T-helper 2 cell treated with Interferon-gamma antibody and Interleukin-4, amounts not matched to agents 100 ng/mL and 5 ng/mL, for 36 hours (primary cell): ENCODE measurements around the gene RPTOR. TPM values are rescaled to one million over a fixed set of nuclear protein-coding genes. Genes with fewer than 3 reads are reported as not detected.

Experiments used
- intact Hi-C: fragments of 100-400 bp; cut with micrococcal nuclease; formaldehyde crosslinking; loops from one replicate; pipeline ENCODE4 v1.15.1; 2023
- total RNA-seq: library from RNA; stranded (reverse); gene quantifications from 2 replicates; pipeline ENCODE4 v1.2.3, GENCODE V29; 2022

Gene RPTOR
- total RNA-seq, 1 donor from 2014 or later: 78.5 TPM

DNA sequence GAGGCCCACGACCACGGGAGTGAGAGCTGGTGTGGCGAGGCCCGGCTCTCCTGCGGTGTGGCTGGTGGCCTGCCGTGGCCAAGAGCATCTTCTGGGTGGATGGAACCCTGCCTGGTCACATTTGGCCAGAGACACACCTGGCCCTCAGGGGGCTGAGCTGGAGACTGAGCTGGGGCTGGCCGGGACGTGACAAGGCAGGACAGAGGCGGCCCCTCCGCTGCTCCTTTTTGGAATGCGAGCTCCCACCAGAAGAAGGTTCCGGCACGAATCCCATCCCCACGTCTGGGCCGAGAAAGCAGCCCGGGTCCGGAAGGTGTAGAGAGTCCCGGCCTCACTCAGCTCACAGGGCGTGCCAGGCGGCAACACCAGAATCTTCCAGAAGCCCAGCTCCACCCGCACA, 421.0 kb downstream of the RPTOR start:
- intact Hi-C loops: no loop called here

GRCh38 chr17:80967404-80967872, 422.8 kb downstream of the RPTOR start:
- intact Hi-C loops: no loop called here

- intact Hi-C loops: no loop called here
Observed at GRCh38 chr17:80968602-80969029, 424.0 kb downstream of the RPTOR start.

DNA sequence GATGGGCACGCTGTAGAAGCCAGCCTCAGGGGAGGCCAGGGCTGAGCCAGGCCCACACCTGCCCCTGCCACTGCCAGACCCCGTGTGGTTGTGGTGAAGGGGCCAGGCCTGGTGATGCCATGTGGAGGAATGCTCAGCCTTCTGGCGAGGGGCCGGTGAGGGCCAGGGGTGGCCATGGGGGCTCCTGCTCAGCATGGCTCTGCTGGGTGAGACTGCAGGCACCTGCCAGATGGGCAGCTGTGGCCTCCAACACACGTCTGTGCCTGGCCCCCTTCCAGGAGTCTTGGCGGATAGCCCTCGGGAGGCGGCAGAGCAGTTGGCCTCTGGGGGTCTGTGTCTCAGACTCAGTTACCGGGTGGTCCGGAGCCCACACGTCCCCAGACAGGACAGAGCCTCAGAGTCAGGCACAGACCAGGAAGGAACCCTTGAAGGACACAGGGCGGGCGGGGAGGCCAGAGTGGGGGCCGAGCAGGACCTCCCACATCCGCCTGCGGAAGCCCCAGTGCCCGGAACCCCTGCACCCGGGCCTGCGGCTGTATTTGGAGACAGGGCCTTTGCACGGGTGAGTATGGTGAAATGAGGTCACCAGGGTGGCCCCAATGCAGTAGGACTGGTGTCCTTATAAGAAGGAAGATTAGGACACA, 424.5 kb downstream of the RPTOR start:
- intact Hi-C loops: no loop called here

GRCh38 chr17:80969674-80970043, 425.0 kb downstream of the RPTOR start:
- intact Hi-C loops: no loop called here

DNA sequence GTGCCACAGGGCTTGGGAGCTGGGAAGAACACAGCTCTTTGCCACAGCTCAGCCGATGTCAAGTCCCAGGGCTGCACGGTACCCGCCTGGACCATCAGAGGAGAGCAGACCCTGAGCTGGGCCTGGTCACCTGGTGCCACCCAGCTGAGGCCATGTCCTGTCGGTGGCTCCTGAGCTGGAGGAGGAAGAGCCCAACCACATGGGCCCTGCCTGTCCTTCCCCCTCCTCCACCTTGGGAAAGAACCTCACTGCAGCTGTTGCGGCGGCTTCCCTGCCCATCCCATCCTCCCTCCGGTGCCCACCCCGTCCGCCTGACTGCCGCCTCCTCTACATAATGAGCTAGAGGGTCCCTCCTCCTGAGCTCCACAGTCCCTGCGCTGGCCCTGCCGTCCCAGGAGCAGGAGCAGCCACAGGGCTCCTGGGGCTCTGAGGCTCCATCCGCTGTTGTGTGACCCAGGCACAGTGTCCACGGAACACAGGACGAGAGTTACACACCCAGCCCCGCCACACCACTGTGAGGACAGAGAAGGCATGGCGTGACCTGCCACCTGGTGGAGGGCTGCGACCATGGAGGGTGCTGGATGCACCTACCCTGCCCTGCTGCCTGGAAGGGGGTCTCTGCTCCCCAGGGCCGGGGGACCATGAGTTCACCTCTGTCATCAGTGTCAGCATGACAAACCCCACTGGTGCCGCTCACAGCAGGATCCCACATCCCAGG, 425.6 kb downstream of the RPTOR start:
- intact Hi-C loops: no loop called here

GRCh38 chr17:80970762-80971703, 426.4 kb downstream of the RPTOR start:
- intact Hi-C loops: no loop called here

DNA sequence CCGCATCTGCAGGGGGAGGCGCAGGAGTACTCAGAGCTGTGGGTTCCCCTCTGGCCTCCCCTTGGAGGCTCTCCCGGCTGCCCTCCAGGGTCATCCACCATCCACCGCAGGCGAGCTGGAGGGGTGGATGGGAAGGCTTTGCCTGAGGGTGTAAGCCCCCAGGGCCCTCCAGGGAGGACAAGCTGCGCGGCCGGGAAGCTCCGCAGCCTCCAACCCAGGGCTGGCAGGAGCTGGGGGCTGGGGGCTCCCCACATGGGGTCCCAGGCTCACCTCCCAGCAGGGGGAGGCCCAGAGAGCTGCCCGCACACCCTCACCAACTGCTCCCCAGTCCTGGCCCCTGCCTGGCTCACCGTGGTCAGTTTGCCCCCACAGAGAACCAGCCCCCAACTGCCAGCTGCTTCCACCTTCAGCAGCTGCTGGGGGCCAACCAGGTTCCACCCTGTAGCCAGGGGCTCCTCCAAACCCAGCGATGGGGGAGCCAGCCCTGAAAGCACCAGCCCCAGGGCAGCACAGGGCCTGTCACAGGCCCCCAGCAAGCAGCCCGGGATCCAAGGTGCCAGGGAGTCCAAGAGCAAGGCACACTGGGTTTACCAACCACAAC, 427.2 kb downstream of the RPTOR start:
- intact Hi-C loops: no loop called here

GRCh38 chr17:80976701-80977100, 432.1 kb downstream of the RPTOR start:
- intact Hi-C loops: no loop called here

- intact Hi-C loops: no loop called here
Observed at GRCh38 chr17:80977172-80977571, 432.5 kb downstream of the RPTOR start.

- intact Hi-C loops: no loop called here
Observed at GRCh38 chr17:80978499-80979497, 434.2 kb downstream of the RPTOR start.

- intact Hi-C loops: loop anchor here (5.0 kb wide), 1 partner anchor 402 kb away; no protein-coding TSS in a partner anchor
Observed at GRCh38 chr17:80979547-80980378, 435.1 kb downstream of the RPTOR start.

DNA sequence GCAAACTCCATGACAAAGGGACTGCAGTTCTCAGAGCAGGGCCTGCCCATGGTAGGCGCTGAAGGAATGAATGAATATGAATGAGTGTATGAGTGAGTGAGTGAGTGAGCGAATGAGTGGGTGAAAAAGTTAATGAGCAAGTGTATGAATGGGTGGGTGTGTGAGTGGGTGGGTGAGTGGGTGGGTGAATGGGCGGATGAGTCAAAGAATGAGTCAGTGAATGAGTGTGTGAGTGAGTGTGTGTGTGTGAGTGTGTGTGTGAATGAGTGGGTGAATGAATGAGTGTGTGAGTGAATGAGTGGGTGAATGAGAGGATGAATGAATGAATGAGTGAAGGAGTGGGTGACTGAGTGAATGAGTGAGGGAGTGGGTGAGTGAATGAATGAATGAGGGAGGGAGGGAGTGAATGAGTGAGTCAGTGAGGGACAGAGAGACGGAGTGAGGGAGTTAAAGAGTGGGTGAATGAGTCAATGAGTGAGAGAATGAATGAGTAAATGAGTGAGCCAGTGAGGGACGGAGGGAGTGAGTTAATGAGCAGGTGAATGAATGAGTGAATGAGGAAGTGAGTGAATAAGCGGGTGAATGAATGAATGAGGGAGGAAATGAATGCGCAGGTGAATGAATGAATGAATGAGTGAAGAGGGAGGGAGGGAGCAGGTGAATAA, 435.9 kb downstream of the RPTOR start:
- intact Hi-C loops: loop anchor here (1.0 to 5.0 kb wide), 2 partner anchors 403 to 553 kb away; no protein-coding TSS in a partner anchor

DNA sequence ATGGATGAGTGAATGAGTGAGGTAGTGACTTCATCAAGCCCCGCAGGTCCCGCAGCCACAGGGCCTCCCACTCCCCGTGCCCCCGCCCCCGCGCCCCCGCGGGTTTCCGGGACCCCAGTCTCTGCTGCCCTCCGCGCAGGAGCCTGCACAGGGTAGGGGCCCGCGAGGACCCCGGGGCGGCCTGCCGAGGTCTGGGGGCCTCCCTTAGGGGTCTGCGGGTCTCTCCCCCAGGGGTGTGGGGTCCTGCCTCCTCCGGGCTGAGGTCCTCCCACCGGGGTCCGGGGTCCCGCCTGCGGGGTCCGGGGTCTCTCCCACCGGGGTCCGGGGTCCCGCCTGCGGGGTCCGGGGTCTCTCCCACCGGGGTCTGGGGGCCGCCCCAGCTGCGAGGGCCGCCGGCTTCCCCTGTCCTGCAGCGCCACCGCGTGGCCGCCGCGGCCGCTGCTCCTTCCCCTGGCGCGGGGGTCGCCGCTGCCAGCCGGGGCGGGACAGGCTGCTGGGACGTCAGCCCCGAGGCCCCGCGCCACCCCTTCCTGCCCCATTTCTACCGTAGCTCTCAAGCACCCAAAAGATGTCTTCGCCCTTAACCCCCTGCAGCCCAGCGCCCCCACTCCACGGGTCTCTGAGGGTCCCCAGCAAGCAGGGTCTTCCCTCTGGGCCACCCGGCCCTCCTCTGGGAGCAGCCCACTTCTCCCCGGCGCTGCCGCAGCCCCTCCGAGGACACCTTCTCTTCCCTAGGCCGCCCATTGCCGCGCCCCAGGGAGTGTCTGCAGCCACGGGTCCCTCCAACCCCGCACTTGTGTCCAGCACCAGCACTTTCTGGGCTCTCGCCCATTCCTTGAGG, 436.6 kb downstream of the RPTOR start:
- intact Hi-C loops: loop anchor here (1.0 to 5.0 kb wide), 2 partner anchors 404 to 554 kb away; no protein-coding TSS in a partner anchor

DNA sequence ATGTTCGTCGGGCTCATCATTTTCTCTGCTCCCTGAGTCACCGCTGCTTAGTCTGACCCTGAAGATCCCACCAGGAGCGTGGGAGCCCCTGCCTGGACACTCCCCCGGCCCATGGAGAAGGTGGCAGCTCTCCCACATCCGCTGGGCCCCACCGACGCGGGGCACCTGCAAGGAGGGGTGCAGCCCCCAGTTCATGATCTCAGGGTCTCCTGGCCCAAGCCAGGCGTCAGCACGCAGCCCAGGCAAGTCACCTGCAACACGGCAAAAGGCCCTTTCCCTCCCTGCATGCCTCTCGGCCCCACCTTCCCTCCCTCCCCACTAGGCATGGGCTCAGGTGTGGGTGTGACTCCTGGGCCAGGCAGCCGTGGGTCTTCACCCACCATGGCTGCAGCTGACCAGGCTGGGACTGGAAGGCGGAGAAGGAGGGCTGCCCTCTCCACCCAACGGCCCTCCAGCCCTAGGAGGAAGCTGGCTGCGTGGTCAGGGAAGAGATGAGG, 437.3 kb downstream of the RPTOR start:
- intact Hi-C loops: loop anchor here (1.0 to 5.0 kb wide), 2 partner anchors 405 to 555 kb away; no protein-coding TSS in a partner anchor

DNA sequence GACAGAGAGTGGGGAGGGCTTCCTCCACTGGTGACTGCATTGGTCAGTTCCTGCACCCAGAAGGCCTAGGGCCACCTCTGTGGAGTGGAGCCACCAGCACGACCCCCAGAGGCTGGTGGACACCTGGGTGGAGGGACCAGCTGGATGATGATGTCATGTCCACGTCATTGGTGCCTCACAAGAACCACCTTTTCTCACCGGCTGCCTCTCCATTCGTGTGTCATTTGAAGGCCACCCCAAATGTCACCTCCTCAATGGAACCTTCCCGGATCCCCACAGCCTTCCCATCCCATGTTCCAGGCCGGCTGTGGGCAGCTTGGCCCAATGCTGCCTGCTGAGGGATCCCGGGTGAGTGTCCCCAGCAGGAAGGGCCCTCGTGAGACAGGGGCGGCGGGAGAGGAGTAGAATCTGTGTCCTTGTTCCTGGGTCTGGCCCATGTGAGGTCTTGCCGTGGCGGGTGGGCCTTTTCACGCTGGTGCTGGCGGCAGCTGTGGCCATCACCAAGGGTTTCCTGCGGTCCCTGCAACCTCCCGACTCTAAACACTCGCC, 437.9 kb downstream of the RPTOR start:
- intact Hi-C loops: loop anchor here (5.0 kb wide), 1 partner anchor 405 kb away; no protein-coding TSS in a partner anchor

DNA sequence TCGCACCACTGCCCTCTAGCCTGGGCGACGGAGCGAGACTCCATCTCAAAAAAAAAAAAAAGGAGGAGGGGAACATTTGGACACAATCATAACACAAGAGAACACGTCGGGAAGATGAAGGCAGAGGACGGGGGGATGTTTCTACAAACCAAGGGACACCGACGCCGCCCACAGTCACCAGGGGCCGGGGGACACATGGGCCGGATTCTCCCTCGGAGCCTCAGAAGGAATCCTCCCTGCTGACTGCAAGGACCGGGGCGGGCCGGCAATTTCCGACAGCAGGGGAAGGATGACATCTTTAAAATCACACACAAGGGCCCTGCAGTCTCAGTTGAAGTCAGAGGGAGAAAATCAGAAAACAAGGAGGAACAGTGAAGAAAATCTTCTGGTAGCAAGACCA, 438.9 kb downstream of the RPTOR start:
- intact Hi-C loops: loop anchor here (5.0 kb wide), 1 partner anchor 406 kb away; no protein-coding TSS in a partner anchor
